ENCODE data around the gene PRDM1.
A peak's percentile ranks its signal among the peaks of the same experiment; 100 is the strongest.

The PRDM1 gene

DNA sequence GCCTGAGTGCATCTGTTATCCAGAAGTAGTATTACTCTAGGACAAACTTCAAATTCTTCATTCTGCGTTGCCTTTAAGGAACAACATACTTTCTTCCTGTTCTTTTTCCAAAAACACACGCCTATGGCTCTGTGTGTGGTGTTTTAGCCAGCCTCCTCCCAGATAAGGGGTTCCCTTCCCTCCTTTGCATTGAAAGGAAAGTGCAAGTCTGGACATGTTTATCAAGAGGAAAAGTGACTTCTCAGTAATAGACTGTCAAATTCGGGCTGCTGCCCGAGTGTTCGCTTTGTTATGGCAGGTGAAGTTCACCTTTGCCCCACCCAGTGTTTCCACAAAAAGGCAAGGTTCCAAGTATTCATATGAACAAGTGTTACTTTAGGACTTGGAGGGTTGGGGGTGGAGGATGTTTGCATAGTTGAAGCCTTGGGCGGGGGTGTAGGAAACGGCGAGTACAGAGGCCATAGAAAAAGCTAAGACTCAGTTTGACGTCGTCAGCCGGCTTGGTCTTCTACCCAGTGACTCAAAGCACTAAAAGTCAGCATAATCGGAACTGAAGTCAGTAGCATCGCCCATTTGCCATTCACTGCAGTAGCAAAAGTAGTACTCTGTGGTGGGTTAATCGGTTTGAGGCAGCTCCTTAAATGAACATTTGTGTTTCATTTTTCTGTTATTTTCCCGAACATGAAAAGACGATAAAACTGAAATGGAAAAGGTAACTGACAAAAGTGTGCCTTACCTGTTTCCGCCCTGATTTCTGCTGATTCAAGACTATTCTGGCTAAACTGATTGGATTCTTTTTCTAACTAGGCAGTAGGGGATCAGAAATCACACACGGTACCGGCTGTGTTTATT lies 12.5 kb downstream of the PRDM1 start:
- DNase-seq: peak; percentile 85

DNA sequence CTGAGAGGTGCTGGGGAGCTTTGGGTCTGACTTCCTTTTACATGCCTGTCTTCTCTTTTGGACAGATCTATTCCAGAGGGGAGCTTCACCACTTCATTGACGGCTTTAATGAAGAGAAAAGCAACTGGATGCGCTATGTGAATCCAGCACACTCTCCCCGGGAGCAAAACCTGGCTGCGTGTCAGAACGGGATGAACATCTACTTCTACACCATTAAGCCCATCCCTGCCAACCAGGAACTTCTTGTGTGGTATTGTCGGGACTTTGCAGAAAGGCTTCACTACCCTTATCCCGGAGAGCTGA lies 13.1 kb downstream of the PRDM1 start:
- no peak for DNase-seq

DNA sequence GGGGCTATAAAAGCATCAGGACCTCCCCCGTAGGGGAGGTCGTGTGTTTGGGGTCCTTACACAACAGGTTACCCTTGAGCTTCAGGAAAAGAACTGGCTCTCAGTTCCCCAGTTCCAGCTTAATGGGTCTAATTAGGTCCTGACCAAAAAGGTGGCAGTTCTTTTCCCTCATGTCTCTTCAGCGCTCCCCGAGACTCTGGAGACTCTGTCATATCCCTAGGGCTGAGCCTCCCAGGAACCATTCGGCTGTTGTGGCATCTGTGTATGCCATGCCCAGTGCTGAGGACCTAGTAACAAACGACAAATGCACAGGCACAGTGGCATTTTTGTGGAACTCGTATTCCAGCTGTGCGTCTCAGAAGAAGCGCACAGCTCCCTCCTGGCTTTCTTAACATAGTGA lies 14.6 kb downstream of the PRDM1 start:
- DNase-seq: no peak

DNA sequence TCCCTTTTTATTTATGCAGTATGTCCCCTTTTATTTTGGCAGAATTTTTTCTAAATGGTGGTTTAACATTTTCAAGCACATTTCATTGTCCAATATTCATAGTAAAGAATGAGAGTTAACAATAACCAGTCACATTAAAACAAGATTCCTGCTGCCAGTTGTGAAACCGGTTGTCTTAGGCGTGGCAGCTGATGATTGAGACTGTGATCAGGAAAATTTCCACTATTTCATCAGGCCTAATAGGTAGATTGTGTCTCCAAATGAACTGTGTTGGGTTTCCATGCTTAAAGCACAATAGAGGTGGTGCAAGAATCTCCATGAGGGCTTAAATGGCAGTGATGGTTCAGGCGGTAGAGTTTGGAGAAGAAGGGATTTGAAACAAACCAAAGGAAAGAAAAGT lies 15.3 kb downstream of the PRDM1 start:
- no peak for DNase-seq

DNA sequence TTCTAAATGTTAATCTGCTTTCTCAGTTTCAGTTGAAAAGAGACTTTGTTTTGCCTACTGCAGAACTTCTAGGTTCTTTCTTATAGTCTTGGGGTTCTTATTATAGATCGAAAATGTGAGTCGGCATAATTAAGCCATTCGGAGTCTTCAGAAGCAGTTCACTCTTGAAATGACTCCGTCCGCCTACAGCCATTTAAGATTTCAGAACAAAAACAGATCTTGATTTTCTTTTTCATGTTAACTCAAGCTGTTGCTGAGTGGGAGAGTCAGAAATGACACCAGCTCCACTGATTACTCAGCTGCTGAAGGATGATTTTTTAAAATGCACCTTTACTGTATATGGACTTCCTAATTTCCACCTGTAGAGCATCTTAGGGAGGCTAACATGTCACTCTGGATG lies 15.9 kb downstream of the PRDM1 start:
- no peak for DNase-seq

DNA sequence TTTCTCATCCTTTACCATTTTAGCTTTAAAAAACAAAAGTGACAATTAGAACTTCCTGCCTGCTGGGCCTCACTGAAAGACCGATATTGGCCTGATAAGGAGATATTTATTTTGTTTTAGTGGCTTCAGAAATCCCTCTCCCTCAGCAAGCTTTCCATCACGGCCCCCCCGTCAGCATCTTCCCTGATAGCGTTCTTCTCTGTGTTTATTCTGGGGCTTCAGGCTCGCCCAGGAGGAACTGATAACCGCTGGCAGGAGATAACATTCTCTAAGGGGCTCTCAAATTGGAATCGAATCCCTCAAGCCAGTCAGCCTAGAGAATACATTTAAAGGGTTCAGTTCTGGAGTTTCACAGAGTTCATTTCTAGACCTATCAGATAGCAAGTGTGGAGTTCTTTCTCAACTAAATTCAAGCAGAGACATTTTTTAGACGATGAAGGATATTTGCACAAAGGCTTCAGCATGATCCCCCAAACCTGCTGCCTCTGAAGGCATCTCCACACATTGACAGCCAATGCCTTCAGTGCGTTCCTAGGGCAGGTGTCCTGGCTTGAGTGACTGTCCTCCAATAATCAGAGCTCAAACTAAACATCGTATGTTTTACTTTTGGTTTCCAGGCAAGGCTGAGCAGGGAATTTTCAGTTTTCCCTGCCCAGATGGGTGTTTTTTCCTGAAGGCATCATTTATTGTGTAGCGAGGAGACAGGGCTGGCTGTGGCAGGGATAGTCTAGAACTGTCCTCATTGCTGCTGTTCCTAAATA lies 17.0 kb downstream of the PRDM1 start:
- no peak for DNase-seq

DNA sequence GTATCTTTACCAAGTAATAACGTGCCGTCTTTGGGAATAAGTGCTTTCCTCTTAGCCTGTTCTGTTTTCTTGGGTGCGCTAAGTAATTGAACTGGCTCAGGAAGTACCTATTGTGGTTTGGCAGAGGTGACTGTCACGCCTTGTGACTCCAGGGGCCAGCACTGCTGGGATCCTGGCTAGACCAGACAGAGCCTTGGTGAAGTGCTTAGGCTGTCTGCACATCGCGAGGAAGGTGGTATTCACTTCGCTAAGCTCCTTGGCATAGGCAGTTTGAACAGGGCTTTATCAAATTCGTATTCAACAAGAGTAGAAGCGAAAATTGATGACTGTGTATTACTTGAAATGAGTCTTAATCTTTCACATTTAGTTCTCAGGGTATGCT lies 17.6 kb downstream of the PRDM1 start:
- DNase-seq: peak; percentile 60

DNA sequence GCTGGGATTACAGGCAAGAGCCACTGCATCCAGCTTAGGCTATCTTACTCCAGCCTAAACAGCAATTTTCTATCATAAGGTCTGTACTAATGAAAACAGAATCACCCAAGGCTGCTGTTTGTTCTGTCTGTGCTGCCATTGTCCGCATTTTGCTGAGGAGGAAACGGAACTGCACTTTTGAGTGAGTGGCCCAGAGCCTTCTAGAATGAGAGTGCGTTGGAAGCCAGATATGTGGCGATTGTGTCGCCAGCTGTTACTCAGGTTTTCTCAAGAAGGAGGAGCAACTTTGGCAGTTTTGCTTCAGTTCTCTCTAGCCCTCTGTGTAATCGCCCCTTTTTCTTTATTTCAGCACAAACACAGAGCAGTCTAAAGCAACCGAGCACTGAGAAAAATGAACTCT lies 18.3 kb downstream of the PRDM1 start:
- DNase-seq: no peak

DNA sequence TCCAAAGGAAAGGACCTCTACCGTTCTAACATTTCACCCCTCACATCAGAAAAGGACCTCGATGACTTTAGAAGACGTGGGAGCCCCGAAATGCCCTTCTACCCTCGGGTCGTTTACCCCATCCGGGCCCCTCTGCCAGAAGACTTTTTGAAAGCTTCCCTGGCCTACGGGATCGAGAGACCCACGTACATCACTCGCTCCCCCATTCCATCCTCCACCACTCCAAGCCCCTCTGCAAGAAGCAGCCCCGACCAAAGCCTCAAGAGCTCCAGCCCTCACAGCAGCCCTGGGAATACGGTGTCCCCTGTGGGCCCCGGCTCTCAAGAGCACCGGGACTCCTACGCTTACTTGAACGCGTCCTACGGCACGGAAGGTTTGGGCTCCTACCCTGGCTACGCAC lies 18.8 kb downstream of the PRDM1 start:
- DNase-seq: no peak

DNA sequence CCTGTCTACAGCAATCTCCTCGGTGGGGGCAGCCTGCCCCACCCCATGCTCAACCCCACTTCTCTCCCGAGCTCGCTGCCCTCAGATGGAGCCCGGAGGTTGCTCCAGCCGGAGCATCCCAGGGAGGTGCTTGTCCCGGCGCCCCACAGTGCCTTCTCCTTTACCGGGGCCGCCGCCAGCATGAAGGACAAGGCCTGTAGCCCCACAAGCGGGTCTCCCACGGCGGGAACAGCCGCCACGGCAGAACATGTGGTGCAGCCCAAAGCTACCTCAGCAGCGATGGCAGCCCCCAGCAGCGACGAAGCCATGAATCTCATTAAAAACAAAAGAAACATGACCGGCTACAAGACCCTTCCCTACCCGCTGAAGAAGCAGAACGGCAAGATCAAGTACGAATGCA lies 19.4 kb downstream of the PRDM1 start:
- no peak for DNase-seq

DNA sequence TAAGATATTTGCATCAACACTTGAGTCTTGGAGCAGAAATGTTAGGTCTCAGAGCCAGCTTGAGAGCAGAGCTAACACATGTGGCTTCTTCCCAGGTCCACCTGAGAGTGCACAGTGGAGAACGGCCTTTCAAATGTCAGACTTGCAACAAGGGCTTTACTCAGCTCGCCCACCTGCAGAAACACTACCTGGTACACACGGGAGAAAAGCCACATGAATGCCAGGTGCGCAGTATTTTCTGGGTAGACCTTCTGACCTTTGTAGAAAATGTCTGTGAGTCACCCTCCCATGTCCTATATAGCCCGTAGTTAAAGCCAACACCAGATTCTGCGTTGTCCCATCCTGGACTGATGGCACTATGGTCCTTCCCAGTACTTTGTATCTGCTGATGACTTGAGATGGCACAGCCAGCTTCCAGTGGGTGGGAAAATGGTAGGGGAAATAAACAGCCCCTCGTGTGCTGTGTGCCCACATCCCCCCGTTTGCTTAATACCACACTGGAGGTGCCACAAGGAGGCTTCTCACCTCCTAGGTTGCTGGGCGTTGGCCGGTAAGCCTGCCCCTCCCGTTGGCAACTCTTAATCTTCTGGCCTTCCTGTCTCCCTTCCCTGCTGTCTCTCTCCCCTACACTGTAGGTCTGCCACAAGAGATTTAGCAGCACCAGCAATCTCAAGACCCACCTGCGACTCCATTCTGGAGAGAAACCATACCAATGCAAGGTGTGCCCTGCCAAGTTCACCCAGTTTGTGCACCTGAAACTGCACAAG lies 20.3 kb downstream of the PRDM1 start:
- DNase-seq: no peak

DNA sequence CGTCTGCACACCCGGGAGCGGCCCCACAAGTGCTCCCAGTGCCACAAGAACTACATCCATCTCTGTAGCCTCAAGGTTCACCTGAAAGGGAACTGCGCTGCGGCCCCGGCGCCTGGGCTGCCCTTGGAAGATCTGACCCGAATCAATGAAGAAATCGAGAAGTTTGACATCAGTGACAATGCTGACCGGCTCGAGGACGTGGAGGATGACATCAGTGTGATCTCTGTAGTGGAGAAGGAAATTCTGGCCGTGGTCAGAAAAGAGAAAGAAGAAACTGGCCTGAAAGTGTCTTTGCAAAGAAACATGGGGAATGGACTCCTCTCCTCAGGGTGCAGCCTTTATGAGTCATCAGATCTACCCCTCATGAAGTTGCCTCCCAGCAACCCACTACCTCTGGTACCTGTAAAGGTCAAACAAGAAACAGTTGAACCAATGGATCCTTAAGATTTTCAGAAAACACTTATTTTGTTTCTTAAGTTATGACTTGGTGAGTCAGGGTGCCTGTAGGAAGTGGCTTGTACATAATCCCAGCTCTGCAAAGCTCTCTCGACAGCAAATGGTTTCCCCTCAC lies 21.0 kb downstream of the PRDM1 start:
- no peak for DNase-seq

DNA sequence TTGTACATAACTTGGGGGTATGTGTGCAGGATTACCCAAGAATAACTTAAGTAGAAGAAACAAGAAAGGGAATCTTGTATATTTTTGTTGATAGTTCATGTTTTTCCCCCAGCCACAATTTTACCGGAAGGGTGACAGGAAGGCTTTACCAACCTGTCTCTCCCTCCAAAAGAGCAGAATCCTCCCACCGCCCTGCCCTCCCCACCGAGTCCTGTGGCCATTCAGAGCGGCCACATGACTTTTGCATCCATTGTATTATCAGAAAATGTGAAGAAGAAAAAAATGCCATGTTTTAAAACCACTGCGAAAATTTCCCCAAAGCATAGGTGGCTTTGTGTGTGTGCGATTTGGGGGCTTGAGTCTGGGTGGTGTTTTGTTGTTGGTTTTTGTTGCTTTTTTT lies 22.0 kb downstream of the PRDM1 start:
- no peak for DNase-seq

DNA sequence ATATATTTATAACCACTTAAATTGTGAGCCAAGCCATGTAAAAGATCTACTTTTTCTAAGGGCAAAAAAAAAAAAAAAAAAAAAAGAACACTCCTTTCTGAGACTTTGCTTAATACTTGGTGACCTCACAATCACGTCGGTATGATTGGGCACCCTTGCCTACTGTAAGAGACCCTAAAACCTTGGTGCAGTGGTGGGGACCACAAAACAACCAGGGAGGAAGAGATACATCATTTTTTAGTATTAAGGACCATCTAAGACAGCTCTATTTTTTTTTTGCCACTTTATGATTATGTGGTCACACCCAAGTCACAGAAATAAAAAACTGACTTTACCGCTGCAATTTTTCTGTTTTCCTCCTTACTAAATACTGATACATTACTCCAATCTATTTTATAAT lies 22.9 kb downstream of the PRDM1 start:
- no peak for DNase-seq

DNA sequence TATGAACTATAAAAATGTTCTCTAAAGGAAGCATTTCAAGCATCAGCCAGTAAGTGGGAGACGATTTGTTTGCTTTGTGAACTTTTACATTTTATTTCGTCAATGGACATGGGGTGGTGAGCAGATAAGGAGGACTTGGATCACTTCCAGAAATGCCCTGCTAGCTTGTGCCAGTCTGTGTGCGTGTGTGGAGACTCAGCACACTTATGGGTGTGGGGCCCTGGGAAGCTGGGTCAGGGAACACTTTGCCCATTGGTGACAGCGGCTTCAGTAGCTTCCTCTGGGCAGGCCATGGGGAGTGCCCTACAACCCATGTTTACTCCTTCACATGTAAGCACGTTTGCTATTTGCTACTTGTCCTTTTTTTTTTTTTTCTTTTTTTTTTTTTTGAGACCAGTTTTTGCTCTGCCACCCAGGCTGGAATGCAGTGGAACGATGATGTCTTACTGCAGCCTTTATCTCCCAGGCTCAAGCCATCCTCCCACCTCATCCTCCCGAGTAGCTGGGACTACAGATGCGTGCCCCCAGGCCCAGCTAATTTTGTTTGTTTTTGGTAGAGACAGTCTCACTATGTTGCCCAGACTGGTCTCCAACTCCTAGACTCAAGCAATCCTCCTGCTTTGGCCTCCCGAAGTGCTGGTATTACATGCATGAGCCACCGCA lies 24.2 kb downstream of the PRDM1 start:
- DNase-seq: no peak

DNA sequence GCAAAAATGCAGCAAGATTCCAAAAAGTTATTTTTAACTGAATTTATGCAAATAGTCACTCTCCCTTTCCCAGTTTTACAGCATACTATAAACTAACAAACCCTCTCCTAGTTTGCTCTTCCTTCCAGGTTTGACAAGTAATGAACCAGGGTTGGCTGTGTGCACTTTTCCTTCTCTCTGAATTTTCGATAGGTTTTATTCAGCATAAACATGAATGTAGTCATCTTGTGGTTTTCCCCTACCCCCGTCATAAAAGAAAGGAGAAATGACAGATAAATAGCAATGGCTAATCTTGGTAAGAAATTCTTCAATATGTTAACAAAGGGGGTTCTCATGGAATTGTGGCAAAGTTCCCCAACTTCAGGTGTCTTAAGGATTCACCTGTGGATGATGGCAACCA lies 26.3 kb downstream of the PRDM1 start:
- no peak for DNase-seq

DNA sequence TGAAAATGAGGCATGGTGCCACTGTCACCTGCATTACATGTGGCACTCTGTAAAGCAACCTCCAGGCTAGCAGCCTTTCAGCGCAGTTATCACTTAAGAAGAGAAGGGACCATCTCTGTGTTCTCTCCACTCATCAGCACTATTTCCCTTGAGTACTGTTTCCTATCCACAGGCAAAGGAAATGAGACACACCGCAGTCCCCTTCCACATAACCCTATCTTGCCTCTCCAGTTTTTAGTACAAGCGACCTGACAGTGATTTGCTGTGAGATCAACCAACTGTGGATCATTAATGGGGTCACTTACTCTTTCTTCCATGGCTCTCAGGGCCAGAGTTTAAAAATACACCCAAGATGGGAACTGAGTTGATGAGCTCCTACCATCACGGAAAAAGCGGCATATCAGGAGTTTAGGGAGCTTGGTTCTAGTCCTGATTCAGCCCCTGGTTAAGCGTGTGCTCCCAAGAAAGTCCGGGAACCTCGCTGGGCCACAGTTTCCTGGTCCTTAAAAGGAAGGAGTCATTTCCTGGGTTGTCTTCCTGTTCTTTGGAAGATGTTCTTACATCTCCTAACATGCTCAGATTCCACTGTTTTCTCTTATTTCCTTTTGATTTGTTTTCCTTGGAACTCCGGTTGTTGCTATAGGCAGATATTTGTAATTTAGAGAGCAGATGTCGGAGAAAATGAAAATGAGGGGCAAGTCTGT lies 27.3 kb downstream of the PRDM1 start:
- DNase-seq: no peak

DNA sequence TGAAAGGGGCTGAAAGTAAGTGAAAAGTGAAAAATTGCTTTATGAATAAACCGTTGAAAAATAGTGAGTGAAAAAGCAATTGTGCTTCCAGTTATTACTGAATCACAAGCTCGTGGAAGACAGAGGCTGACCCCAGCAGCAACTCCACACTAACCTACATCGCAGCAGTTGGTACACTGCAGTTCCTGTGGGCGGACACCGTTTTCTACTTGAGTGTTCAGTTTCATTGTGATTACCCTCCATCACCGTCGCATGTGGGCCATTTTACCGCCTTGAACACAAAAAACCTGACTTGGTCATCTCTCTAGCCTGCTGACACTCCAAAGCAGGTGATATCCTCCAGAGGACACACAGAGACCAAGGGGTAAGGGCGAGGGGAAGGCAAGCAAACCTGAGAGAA lies 28.4 kb downstream of the PRDM1 start:
- peak; percentile 35 for DNase-seq

DNA sequence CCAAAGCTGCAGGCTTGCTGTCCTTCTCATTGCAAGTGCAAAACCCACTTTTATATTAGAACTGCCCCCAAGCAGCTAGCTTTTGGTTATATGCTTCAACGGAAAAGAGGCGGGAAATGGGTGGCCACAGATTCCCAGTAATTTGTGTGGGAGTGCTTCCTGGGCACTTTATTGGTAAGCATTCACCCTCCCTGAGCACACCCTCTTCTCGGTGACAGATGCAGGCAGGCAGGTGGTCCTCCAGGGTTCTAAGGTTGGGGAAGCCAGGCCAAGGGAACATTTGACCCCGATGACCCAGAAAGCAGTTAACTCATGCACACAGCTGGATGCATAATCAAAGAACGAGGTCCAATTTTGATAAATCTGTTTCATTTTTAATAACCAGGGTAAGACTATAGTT lies 29.1 kb downstream of the PRDM1 start:
- no peak for DNase-seq

DNA sequence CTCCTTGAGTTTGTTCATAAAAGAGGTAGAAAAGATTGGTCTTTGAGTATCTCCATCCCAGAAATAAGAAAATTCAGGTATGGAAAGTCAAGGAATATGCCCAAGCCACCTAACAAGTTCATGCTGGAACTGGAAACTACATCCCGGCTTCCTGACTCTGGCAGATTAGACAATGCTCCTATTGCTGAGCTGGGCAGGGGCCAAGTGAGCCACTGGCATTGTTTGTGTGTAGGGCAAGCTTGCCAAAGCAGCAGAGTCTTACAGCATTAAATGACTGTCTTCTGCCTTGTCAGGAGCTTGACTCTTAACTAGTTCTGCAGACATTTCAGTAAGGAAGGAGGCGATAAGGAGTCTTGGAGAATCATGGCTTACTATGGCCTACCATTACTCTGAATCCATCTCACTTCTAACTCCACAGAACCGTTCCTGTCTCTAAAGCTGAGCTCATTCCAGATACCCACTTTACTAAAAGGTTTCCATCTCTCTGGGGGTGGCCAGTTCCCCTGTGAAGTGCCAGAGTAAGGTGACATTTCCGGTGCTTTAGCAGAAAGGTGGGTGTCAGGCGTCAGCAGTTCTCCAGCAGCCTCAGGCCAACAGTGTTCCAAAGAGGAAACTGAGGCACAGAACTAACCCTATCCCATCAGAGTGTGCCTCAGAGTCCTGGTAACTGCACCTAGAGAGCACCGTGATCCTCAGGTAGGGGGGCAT lies 30.1 kb downstream of the PRDM1 start:
- DNase-seq: no peak

DNA sequence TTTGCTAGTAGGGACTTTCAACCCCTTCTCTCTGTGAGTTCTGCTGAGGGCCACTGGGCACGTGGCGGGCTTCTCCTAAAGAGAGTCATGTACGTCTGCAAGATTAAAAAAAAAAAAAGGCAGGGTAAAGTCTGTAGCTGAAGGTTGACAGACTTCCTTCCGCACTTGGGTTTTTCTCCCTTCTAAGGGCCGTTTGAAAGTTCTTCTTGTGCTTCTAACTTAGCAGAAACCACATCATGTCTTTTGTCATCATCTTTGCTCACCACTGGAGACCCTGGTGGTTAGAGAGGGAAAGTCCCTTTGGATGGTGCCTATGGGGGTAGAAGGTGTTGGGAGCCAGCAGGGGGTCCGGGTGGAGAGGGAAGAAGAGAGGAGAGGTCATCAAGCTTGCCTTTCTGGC lies 31.4 kb downstream of the PRDM1 start:
- DNase-seq: peak; percentile 84
